GM10248 (cell line): Measurements from ENCODE around the gene IL17RD.

Source experiments
- CTCF ChIA-PET: fragments of 300-600 bp; sonication (Branson Sonifier 250); formaldehyde crosslinking; extraction: SDS; loops from one replicate; lab custom pipeline; 2021; ENCODE audit warnings: antibody characterized with exemption; lab: Yijun Ruan, JAX
- POLR2A ChIA-PET: fragments of 350-650 bp; sonication (Branson Sonifier 250); formaldehyde crosslinking; extraction: SDS; loops from one replicate; lab custom pipeline; 2020; ENCODE audit warnings: antibody characterized with exemption; lab: Yijun Ruan, JAX
- DNase-seq: peaks from one replicate; pipeline ENCODE4 v3.0.0; 2012; ENCODE audit errors: extremely low spot score
- TF ChIP-seq, protein P1 (sequence below): IDR thresholded peaks from 2 replicates; pipeline ENCODE4 v1.5.1; 2012; ENCODE audit warnings: mild to moderate bottlenecking, low read depth; ENCODE audit errors: extremely low read depth, missing control alignments, control extremely low read depth

The IL17RD gene

DNA sequence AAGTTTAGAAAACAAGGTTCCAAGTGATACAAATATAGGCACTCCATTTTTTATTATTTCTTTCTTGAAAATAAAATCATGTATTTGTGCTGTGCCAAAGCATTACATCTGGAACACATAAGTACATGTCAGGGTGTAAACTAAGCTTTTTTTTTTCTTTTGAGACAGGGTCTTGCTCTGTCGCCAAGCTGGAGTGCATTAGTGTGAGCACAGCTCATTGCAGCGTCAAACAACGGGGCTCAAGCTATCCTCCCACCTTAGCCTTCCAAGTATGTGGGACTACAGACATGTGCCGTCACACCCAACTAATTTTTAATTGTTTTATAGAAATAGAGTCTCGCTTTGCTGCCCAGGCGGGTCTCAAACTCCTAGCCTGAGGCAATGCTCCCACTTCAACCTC, 95.7 kb downstream of the IL17RD start:
- ChIA-PET CTCF (interaction anchor here (1.2 to 1.6 kb wide), 3 partner anchors 8 to 74 kb away, joined by 3 to 5 read pairs (median 4); no protein-coding TSS in a partner anchor), POLR2A (no interaction called here)
- TF ChIP-seq, protein P1, sequence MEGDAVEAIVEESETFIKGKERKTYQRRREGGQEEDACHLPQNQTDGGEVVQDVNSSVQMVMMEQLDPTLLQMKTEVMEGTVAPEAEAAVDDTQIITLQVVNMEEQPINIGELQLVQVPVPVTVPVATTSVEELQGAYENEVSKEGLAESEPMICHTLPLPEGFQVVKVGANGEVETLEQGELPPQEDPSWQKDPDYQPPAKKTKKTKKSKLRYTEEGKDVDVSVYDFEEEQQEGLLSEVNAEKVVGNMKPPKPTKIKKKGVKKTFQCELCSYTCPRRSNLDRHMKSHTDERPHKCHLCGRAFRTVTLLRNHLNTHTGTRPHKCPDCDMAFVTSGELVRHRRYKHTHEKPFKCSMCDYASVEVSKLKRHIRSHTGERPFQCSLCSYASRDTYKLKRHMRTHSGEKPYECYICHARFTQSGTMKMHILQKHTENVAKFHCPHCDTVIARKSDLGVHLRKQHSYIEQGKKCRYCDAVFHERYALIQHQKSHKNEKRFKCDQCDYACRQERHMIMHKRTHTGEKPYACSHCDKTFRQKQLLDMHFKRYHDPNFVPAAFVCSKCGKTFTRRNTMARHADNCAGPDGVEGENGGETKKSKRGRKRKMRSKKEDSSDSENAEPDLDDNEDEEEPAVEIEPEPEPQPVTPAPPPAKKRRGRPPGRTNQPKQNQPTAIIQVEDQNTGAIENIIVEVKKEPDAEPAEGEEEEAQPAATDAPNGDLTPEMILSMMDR: no peak
- no peak for DNase-seq

DNA sequence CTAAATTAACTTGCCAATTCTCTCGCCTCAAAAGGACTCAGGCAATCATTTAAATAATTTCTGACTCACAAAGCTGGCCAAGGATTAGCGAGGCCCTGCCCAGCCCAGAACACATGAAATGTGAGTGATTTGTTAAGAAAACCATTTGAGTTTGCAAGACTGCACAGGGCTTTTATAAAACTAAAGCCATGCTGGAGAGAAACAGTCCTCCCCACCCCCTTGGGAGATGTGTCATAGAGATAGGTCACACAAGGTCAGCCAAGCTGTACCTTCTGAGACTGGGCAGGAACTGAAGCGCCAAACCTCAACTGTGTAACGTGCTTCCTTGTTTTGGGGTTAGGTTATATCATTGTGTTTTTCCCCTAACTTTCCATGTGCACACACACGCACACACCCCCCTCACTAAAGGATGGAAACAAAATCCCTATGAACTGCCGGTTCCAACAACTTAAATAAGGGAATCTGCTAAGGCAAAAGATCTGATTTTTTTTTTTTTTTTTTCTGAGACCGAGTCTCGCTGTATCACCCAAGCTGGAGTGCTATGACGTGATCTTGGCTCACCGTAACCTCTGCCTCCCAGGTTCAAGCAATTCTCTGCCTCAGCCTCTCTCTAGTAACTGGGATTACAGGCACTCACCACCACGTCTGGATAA, 96.6 kb downstream of the IL17RD start:
- peak; percentile 85 for DNase-seq
- CTCF ChIA-PET: interaction anchor here (1.0 to 1.6 kb wide), 4 partner anchors 9 to 329 kb away, joined by 3 to 5 read pairs (median 4); no protein-coding TSS in a partner anchor
- POLR2A ChIA-PET: no interaction called here
- TF ChIP-seq, protein P1: no peak

DNA sequence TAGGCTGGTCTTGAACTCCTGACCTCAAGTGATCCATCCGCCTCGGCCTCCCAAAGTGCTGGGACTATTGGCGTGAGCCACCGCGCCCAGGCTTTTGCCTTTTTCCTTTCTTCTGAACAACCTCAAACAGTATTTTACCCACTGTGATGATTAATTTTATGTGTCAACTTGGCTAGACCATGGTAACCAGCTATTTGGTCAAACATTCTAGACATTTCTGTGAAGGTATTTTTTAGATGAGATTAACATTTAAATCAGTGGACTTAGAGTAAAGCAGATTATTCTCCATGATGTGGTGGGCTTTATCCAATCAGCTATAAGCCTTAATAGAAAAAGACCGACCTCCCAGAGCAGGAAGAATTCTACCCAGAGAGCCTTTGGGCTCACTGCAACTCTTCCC, 98.7 kb downstream of the IL17RD start:
- ChIA-PET CTCF (no interaction called here), POLR2A (no interaction called here)

DNA sequence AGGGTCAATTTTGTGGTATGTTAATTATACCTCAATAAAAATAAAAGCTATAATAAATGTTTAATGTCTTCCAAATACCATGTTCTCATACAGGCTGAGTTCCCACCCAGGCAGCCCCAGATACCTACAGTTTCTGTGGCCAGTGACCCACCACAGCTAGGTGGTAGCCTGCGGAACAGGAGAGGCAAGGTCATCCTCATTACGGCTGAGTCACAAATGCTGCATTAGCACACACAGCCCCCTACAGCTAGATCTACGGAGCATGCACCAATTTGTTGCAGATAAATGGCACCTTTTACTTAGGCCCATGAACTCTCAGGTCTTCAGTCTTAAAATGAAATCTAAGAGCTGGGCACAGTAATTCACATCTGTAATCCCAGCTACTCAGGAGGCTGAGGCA, 99.6 kb downstream of the IL17RD start:
- no peak for DNase-seq
- ChIA-PET POLR2A (no interaction called here), CTCF (interaction anchor here (0.7 to 1.3 kb wide), 3 partner anchors 10 to 69 kb away, joined by 3 to 4 read pairs (median 3); no protein-coding TSS in a partner anchor)
- TF ChIP-seq, protein P1: no peak

More for the DNA sequence above, 98.7 kb downstream of the IL17RD start:
- TF ChIP-seq, protein P1: no peak
- no peak for DNase-seq

DNA sequence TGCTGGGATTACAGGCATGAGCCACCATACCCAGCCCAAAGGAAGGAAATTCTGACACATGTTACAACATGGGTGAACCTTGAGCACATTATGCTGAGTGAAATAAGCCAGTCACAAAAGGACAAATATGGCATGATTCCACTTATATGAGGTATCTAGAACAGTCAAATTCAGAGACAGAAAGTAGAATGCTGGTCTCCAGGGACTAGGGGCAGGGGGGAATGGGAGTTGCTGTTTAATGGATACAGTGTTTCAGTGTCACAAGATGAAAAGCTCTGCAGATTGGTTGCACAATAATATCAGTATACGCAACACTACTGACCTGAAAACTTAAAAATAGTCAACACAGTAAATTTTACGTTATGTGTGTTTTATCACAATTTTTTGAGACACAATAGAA, 100.6 kb downstream of the IL17RD start:
- POLR2A ChIA-PET: no interaction called here
- CTCF ChIA-PET: interaction anchor here (1.2 to 1.5 kb wide), 2 partner anchors 9 to 16 kb away, joined by 3 to 4 read pairs; no protein-coding TSS in a partner anchor
- DNase-seq: no peak
- TF ChIP-seq, protein P1: no peak

DNA sequence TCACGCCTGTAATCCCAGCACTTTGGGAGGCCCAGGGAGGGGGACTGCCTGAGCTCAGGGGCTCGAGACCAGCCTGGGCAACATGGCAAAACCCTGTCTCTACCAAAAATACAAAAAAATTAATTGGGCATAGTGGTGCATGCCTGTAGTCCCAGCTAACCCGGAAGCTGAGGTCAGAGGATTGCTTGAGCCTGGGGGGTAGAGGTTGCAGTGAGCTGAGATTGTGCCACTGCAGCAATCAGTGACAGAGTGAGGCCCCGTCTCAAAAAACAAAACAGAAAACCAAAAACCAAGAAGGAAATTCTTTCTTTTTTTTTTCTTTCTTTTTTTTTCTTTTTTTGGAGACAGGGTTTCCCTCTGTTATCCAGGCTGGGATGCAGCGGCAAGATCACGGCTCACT, 101.2 kb downstream of the IL17RD start:
- TF ChIP-seq, protein P1: no peak
- CTCF ChIA-PET: interaction anchor here (1.2 to 1.5 kb wide), 3 partner anchors 9 to 16 kb away, joined by 3 read pairs; no protein-coding TSS in a partner anchor
- DNase-seq: no peak
- POLR2A ChIA-PET: no interaction called here
